ENCODE data around the gene KRT1.

GRCh38 chr12:52689239-52689638, 9.0 kb upstream of the KRT1 start:
- TF ChIP-seq REST (IDR thresholded peaks at IDR 0.05; ENCODE audit: insufficient read depth in 1 of 2, low read depth in 2 of 2, low read length in 2 of 2) (no peak), POLR2AphosphoS5 (IDR thresholded peaks at IDR 0.05; ENCODE audit: low read depth, low read length) (no peak), SIN3A (IDR thresholded peaks at IDR 0.05; ENCODE audit: borderline replicate concordance, insufficient read depth, low read length) (no peak), TAF1 (IDR thresholded peaks at IDR 0.05; ENCODE audit: borderline replicate concordance, insufficient read depth, low read length) (no peak)
